IPS DF 6.9 (cell line): ENCODE data around the gene MYO3B.
"Not testable (repeated sequence)": the region's sequence is repeated elsewhere in the genome, so short reads cannot be mapped to it uniquely, and the experiment has no call there.

Experiments
- DNase-seq: peaks from one replicate; pipeline ENCODE4 v3.0.0-alpha.2; 2013; ENCODE audit warnings: low read depth, low spot score
- H3K27ac ChIP-seq: one replicate; pipeline ENCODE4 v1.5.1; 2013; ENCODE audit warnings: low read length, control low read depth
- H3K27me3 ChIP-seq: 2 replicates; pipeline ENCODE4 v1.6.1; 2013; ENCODE audit warnings: mild to moderate bottlenecking, low read length; ENCODE audit not compliant: control insufficient read depth, insufficient read depth
- H3K36me3 ChIP-seq: 2 replicates; pipeline ENCODE4 v1.6.1; 2013; ENCODE audit warnings: low read length; ENCODE audit not compliant: control insufficient read depth, insufficient read depth
- H3K4me1 ChIP-seq: 2 replicates; pipeline ENCODE4 v1.6.1; 2013; ENCODE audit warnings: low read length; ENCODE audit not compliant: control insufficient read depth, insufficient read depth
- H3K4me3 ChIP-seq: 2 replicates; pipeline ENCODE4 v1.5.1; 2013; ENCODE audit warnings: mild to moderate bottlenecking, low read length
- H3K9me3 ChIP-seq: 2 replicates; pipeline ENCODE4 v1.6.1; 2013; ENCODE audit warnings: low read length, inconsistent platforms; ENCODE audit not compliant: control insufficient read depth, insufficient read depth
- WGBS: extraction: QIAGEN DNeasy Blood & Tissue Kit; methylation state at CpG from one replicate; pipeline ENCODE4 v1.1.7; 2013; ENCODE audit warnings: mixed read lengths, missing lambda C conversion rate; ENCODE audit not compliant: insufficient read length, insufficient coverage; 5-methylcytosine and 5-hydroxymethylcytosine counted together

MYO3B gene

GRCh38 chr2:170669909-170670308, 492.0 kb downstream of the MYO3B start:
- H3K27ac ChIP-seq, result no peak overlapping the region
- no CpG with 5 or more reads among the region's 3 CpGs for WGBS
- DNase-seq, result no peak
- no peak overlapping the region for H3K4me3 ChIP-seq
- no peaks in the 10 kb centered on the region for H3K4me1 ChIP-seq
- no peaks in the 10 kb centered on the region for H3K27me3 ChIP-seq
- H3K9me3 ChIP-seq, result no peaks in the 10 kb centered on the region
- H3K36me3 ChIP-seq, result no peaks in the 10 kb centered on the region

- no peaks in the 10 kb centered on the region for H3K36me3 ChIP-seq
- no peaks in the 10 kb centered on the region for H3K27me3 ChIP-seq
- H3K27ac ChIP-seq, result no peak overlapping the region
- DNase-seq, result no peak
- WGBS, result no CpG with 5 or more reads among the region's 2 CpGs
- no peak overlapping the region for H3K4me3 ChIP-seq
- no peaks in the 10 kb centered on the region for H3K9me3 ChIP-seq
- H3K4me1 ChIP-seq, result no peaks in the 10 kb centered on the region
Measured at GRCh38 chr2:170670651-170671050, 492.7 kb downstream of the MYO3B start.

- Histone ChIP-seq H3K27ac (no peak overlapping the region), H3K4me1 (no peaks in the 10 kb centered on the region), H3K27me3 (no peaks in the 10 kb centered on the region), H3K4me3 (no peak overlapping the region), H3K36me3 (no peaks in the 10 kb centered on the region), H3K9me3 (no peaks in the 10 kb centered on the region)
- 100% methylated on average over 1 of the region's 9 CpGs for WGBS
- DNase-seq, result no peak
Measured at GRCh38 chr2:170671079-170671478, 493.1 kb downstream of the MYO3B start.

- not testable (repeated sequence) for H3K4me3 ChIP-seq, DNase-seq, H3K9me3 ChIP-seq, H3K27ac ChIP-seq, H3K27me3 ChIP-seq, H3K4me1 ChIP-seq, H3K36me3 ChIP-seq
Measured at GRCh38 chr2:170674282-170674681, 496.3 kb downstream of the MYO3B start.

DNA sequence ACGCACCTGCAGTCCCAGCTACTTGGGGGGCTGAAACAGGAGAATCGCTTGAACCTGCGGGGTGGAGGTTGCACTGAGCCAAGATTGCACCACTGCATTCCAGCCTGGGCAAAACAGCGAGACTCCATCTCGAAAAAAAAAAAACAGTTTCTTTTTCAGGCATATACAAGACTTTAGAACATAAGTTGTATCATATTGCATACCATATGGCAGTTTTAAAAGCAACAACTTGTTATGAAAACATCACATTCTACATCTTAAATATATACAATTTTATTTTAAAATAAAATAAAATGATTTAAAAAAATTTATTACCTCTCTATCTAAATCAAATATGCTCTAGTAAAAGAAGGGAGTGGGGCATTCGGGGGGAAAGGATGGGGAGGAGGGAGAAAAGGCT, 497.8 kb downstream of the MYO3B start:
- H3K27me3 ChIP-seq, result no peaks in the 10 kb centered on the region
- H3K27ac ChIP-seq, result no peak overlapping the region
- H3K9me3 ChIP-seq, result no peaks in the 10 kb centered on the region
- no peaks in the 10 kb centered on the region for H3K36me3 ChIP-seq
- H3K4me3 ChIP-seq, result no peak overlapping the region
- no peak for DNase-seq
- no CpG with 5 or more reads among the region's 6 CpGs for WGBS
- peaks cover 2% of the 10 kb centered on the region; the same call in 1 of the 2 replicates for H3K4me1 ChIP-seq

DNA sequence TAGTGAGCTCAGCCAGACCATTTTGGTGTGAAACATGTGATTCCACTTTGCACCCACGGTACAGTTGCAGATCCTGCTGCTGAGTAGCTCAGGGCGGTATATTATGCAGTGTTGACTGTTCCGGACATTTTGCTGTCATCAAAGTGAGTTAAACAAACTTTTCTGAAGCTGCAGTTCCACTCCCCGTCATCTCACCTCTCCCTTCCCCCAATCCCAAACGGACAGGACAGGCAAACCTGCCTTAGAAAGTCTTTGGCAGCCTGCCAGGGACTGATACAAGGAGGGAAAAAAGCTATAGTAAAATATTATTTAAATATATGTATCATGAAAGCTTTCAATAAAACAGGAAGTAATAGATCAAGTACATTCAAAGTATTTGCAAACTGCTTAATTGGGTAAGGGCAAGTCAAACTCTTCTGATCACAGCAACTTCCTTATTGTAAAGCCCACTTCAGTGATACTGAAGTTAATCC, 501.7 kb downstream of the MYO3B start:
- Histone ChIP-seq H3K4me3 (no peak overlapping the region), H3K4me1 (peaks cover 2% of the 10 kb centered on the region; the same call in 1 of the 2 replicates), H3K9me3 (no peaks in the 10 kb centered on the region), H3K27me3 (no peaks in the 10 kb centered on the region), H3K27ac (no peak overlapping the region), H3K36me3 (no peaks in the 10 kb centered on the region)
- no peak for DNase-seq
- no CpG with 5 or more reads among the region's 5 CpGs for WGBS

GRCh38 chr2:170680172-170680941, 502.4 kb downstream of the MYO3B start:
- no peaks in the 10 kb centered on the region for H3K27me3 ChIP-seq
- no peak overlapping the region for H3K27ac ChIP-seq
- no peak overlapping the region for H3K4me3 ChIP-seq
- no peak for DNase-seq
- H3K36me3 ChIP-seq, result no peaks in the 10 kb centered on the region
- WGBS, result no CpG with 5 or more reads among the region's 2 CpGs
- H3K9me3 ChIP-seq, result no peaks in the 10 kb centered on the region
- H3K4me1 ChIP-seq, result peaks cover 2% of the 10 kb centered on the region; the same call in 1 of the 2 replicates

DNA sequence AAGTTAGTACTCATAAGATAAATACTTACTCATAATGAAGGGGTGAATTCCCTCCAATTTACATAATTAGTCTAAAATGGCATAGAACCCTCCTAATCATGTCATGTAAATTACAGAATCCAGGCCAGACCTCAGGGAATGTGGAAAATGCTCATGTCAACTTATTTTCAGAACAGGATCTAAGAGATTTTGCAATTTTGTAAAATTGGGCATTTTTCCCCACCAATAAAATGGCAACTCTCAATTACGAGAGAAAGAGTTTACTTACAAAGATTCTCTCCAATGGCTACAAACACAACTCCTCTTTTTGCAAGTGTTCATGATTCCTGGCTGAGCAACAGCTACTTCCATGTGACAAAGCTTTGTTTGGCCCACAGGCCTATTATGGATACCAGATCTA, 503.4 kb downstream of the MYO3B start:
- Histone ChIP-seq H3K4me1 (peaks cover 2% of the 10 kb centered on the region; the same call in 1 of the 2 replicates), H3K36me3 (no peaks in the 10 kb centered on the region), H3K27me3 (no peaks in the 10 kb centered on the region), H3K9me3 (no peaks in the 10 kb centered on the region), H3K27ac (no peak overlapping the region), H3K4me3 (no peak overlapping the region)
- no CpG with 5 or more reads among the region's 1 CpG for WGBS
- no peak for DNase-seq

DNA sequence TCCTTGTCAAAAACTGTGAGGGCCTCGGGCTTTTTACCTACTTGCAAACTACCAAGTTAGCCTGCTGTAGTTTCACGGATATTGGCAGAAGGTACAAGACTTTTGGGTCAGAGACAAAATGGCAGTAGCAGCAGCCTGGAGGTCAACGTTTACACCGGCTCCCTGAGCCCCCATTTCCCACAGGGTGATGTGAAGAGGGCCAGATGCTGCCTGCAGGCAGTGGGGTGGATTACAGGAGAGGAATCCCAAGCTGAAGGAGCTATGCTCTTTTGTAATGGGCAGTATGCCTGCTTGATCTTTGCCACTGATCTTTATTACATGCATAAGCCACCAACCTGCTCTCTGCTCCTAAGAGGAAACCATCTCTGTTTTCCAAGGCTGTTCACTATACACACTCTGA, 507.6 kb downstream of the MYO3B start:
- Histone ChIP-seq H3K27me3 (no peaks in the 10 kb centered on the region), H3K9me3 (no peaks in the 10 kb centered on the region), H3K4me1 (no peaks in the 10 kb centered on the region; the same call in 1 of the 2 replicates), H3K36me3 (no peaks in the 10 kb centered on the region), H3K4me3 (no peak overlapping the region), H3K27ac (no peak overlapping the region)
- no CpG with 5 or more reads among the region's 4 CpGs for WGBS
- no peak for DNase-seq

DNA sequence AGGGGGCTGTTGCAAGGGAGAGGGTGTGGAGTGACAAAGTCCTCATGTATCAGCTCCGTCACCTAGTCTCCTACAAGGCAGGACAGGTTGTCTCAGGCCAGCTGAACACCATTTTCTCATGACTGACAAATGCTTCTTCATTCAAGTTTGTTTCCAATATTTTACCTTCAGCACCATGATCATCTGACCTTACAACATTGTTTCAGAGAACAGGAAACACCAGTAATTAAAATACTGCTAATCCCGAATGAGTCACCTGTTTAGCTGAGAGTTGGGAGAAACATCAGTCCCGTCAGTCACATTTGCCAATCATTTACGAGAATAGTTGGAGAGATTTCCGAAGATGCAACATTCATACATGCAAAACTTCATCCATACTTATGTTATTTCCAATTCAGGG, 511.5 kb downstream of the MYO3B start:
- Histone ChIP-seq H3K27ac (no peak overlapping the region), H3K4me3 (no peak overlapping the region), H3K4me1 (no peaks in the 10 kb centered on the region; the same call in 1 of the 2 replicates), H3K36me3 (no peaks in the 10 kb centered on the region), H3K9me3 (no peaks in the 10 kb centered on the region), H3K27me3 (no peaks in the 10 kb centered on the region)
- no CpG with 5 or more reads among the region's 5 CpGs for WGBS
- DNase-seq, result no peak

DNA sequence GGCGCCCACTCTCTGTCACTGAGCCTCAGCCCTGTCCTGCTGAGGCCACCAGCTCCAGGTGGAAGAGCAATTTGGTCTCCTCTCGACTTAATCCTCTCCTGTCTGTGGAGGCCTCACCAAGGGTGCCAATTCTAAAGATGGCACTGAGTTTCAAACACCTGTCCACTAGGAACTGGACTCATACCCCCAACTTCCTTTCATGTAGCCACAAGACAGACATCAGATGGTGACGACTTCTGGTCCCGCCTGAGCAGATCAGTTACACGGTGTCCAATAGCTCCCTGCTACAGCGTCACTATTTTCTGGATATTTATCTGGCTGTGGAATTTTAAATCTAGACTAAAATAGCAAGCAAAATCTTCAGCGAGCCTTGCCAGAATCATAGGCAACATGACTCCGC, 512.7 kb downstream of the MYO3B start:
- Histone ChIP-seq H3K27me3 (no peaks in the 10 kb centered on the region), H3K36me3 (no peaks in the 10 kb centered on the region), H3K9me3 (no peaks in the 10 kb centered on the region), H3K4me3 (no peak overlapping the region), H3K27ac (no peak overlapping the region), H3K4me1 (peaks cover 5% of the 10 kb centered on the region)
- DNase-seq, result no peak
- WGBS, result no CpG with 5 or more reads among the region's 8 CpGs
